PC-3 (cell line): ENCODE results near the gene GHRHR. TPM values are rescaled to one million over a fixed set of nuclear protein-coding genes. Genes with fewer than 3 reads are reported as not detected.

Experiments
- ATAC-seq: fragments of 200-7000 bp; cut with Tn5 transposase; 2 replicates; pipeline ENCODE4 v1.9.1; 2020; ENCODE audit warnings: mild to moderate bottlenecking, moderate library complexity
- BruUV-seq: library from RNA; stranded (reverse); fragments of 400-500 nt; replicated peaks from 2 replicates; lab custom pipeline; 2021; lab: Mats Ljungman, UMichigan
- CTCF ChIA-PET: fragments of 300-600 bp; sonication (Branson Sonifier 250); formaldehyde crosslinking; loops from one replicate; lab custom pipeline; 2022; ENCODE audit warnings: antibody characterized with exemption; lab: Charles Lee
- POLR2A ChIA-PET: fragments of 300-600 bp; sonication (Branson Sonifier 250); formaldehyde crosslinking; loops from one replicate; lab custom pipeline; 2022; ENCODE audit warnings: antibody characterized with exemption; ENCODE audit not compliant: unreplicated experiment; lab: Charles Lee
- DNase-seq: peaks from one replicate; pipeline ENCODE4 v3.0.0-alpha.2; 2015
- H2AFZ ChIP-seq: fragments of 300-600 bp; sonication (generic); 2 replicates; pipeline ENCODE4 v1.6.0; 2016; ENCODE audit warnings: antibody characterized with exemption, low read length
- H3F3A ChIP-seq: fragments of 300-600 bp; sonication (generic); one replicate; pipeline ENCODE4 v1.6.0; 2017; ENCODE audit warnings: antibody characterized with exemption, low read length, control low read depth, mild to moderate bottlenecking; ENCODE audit not compliant: unreplicated experiment
- H3K27ac ChIP-seq: fragments of 300-600 bp; sonication (generic); 2 replicates; pipeline ENCODE4 v1.5.1; 2016; ENCODE audit warnings: mild to moderate bottlenecking, low read length
- H3K27me3 ChIP-seq: fragments of 300-600 bp; sonication (generic); 2 replicates; pipeline ENCODE4 v1.6.1; 2016; ENCODE audit warnings: low read length, mixed read lengths
- H3K36me3 ChIP-seq: fragments of 300-600 bp; sonication (generic); 2 replicates; pipeline ENCODE4 v1.6.1; 2016; ENCODE audit warnings: low read depth, mixed run types, low read length, mixed read lengths
- H3K4me1 ChIP-seq: fragments of 300-600 bp; sonication (generic); 2 replicates; pipeline ENCODE4 v1.5.1; 2016; ENCODE audit warnings: low read length; ENCODE audit not compliant: insufficient read depth
- H3K4me2 ChIP-seq: fragments of 300-600 bp; sonication (generic); 2 replicates; pipeline ENCODE4 v1.6.0; 2016; ENCODE audit warnings: low read length
- H3K4me3 ChIP-seq: fragments of 300-600 bp; sonication (generic); 2 replicates; pipeline ENCODE4 v1.5.1; 2016; ENCODE audit warnings: mild to moderate bottlenecking, low read length, mixed read lengths
- H3K79me2 ChIP-seq: fragments of 300-600 bp; sonication (generic); 2 replicates; pipeline ENCODE4 v1.6.1; 2017; ENCODE audit warnings: low read length, mixed read lengths
- H3K9ac ChIP-seq: fragments of 300-600 bp; sonication (generic); 2 replicates; pipeline ENCODE4 v1.6.0; 2016; ENCODE audit warnings: mild to moderate bottlenecking, low read length
- H3K9me2 ChIP-seq: fragments of 300-600 bp; sonication (generic); replicated peaks from 2 replicates; pipeline ENCODE4 v1.6.1; 2016; ENCODE audit warnings: mixed run types, low read length, mixed read lengths
- H3K9me3 ChIP-seq: fragments of 300-600 bp; sonication (generic); 2 replicates; pipeline ENCODE4 v1.6.1; 2016; ENCODE audit warnings: low read length, mixed read lengths
- H4K20me1 ChIP-seq: fragments of 300-600 bp; sonication (generic); 2 replicates; pipeline ENCODE4 v1.6.1; 2016; ENCODE audit warnings: low read length, mixed read lengths
- CTCF ChIP-seq: fragments of 300-600 bp; sonication (generic); conservative IDR thresholded peaks from 2 replicates; pipeline ENCODE4 v1.5.1; 2017; ENCODE audit warnings: antibody characterized with exemption, low read depth, mild to moderate bottlenecking, low read length
- EZH2 ChIP-seq: fragments of 300-600 bp; sonication (generic); IDR thresholded peaks from one replicate; pipeline ENCODE4 v1.6.1; 2017; ENCODE audit warnings: antibody characterized with exemption, mild to moderate bottlenecking, low read length; ENCODE audit not compliant: unreplicated experiment
- EZH2phosphoT487 ChIP-seq: fragments of 300-600 bp; sonication (generic); IDR thresholded peaks from 2 replicates; pipeline ENCODE4 v1.6.1; 2018; ENCODE audit warnings: mild to moderate bottlenecking, antibody characterized with exemption, low read length, borderline replicate concordance
- intact Hi-C: fragments of 100-400 bp; cut with micrococcal nuclease; formaldehyde crosslinking; loops from 2 replicates; pipeline ENCODE4 v1.9.0; 2023
- total RNA-seq: library from RNA; depleted of rRNA; stranded (reverse); fragments of >200 nt; gene quantifications from 2 replicates; pipeline ENCODE4 v1.2.3, GENCODE V29; 2014

GHRHR gene
- total RNA-seq, 1 experiment from 2014 or later: not detected

GRCh38 chr7:30976381-30976780 lies 12.6 kb downstream of the GHRHR start:
- POLR2A ChIA-PET: no interaction called here
- Histone ChIP-seq H3F3A (no peaks in the 10 kb centered on the region), H3K36me3 (no peaks in the 10 kb centered on the region), H3K4me1 (peaks cover 8% of the 10 kb centered on the region; the same call in 1 of the 2 replicates), H3K27me3 (peaks cover 27% of the 10 kb centered on the region), H3K4me2 (no peak overlapping the region), H3K9ac (no peak overlapping the region), H4K20me1 (no peaks in the 10 kb centered on the region), H2AFZ (no peak overlapping the region), H3K9me2 (no peaks in the 10 kb centered on the region), H3K4me3 (no peak overlapping the region), H3K27ac (no peak overlapping the region), H3K9me3 (no peaks in the 10 kb centered on the region), H3K79me2 (no peaks in the 10 kb centered on the region)
- no TSS peak for BruUV-seq
- CTCF ChIA-PET: no interaction called here
- intact Hi-C loops: loop anchor here (5.0 kb wide), 1 partner anchor 229 kb away; no protein-coding TSS in a partner anchor
- no peak for TF ChIP-seq EZH2phosphoT487
- TF ChIP-seq EZH2: no peak
- TF ChIP-seq CTCF: no peak
- ATAC-seq (no peak), DNase-seq (no peak)

GRCh38 chr7:30977222-30977621 lies 13.5 kb downstream of the GHRHR start:
- peaks cover 8% of the 10 kb centered on the region; the same call in 1 of the 2 replicates for H3K4me1 ChIP-seq
- ATAC-seq: no peak
- no peaks in the 10 kb centered on the region for H3K9me2 ChIP-seq
- H3F3A ChIP-seq: no peaks in the 10 kb centered on the region
- intact Hi-C loops: loop anchor here (5.0 kb wide), 1 partner anchor 230 kb away; no protein-coding TSS in a partner anchor
- ChIA-PET CTCF (no interaction called here), POLR2A (no interaction called here)
- H3K27me3 ChIP-seq: peaks cover 27% of the 10 kb centered on the region
- H3K4me2 ChIP-seq: no peak overlapping the region
- H3K9me3 ChIP-seq: no peaks in the 10 kb centered on the region
- no peaks in the 10 kb centered on the region for H3K36me3 ChIP-seq
- H3K9ac ChIP-seq: no peak overlapping the region
- BruUV-seq: no TSS peak
- no peak for DNase-seq
- TF ChIP-seq CTCF (no peak), EZH2phosphoT487 (no peak), EZH2 (no peak)
- no peak overlapping the region for H3K4me3 ChIP-seq
- H3K79me2 ChIP-seq: no peaks in the 10 kb centered on the region
- H3K27ac ChIP-seq: no peak overlapping the region
- H2AFZ ChIP-seq: no peak overlapping the region
- no peaks in the 10 kb centered on the region for H4K20me1 ChIP-seq

GRCh38 chr7:30977896-30978564 lies 14.3 kb downstream of the GHRHR start:
- H3K9ac ChIP-seq: no peak overlapping the region
- BruUV-seq: no TSS peak
- no peak overlapping the region for H3K4me3 ChIP-seq
- peak; percentile 74 for DNase-seq
- H4K20me1 ChIP-seq: no peaks in the 10 kb centered on the region
- H3K4me2 ChIP-seq: no peak overlapping the region
- no peaks in the 10 kb centered on the region for H3F3A ChIP-seq
- no peaks in the 10 kb centered on the region for H3K79me2 ChIP-seq
- ATAC-seq: peak; percentile 87
- H3K36me3 ChIP-seq: no peaks in the 10 kb centered on the region
- no peak for TF ChIP-seq EZH2
- peak; percentile 79 for TF ChIP-seq CTCF
- no peak for TF ChIP-seq EZH2phosphoT487
- H3K27me3 ChIP-seq: peaks cover 27% of the 10 kb centered on the region
- H2AFZ ChIP-seq: no peak overlapping the region
- H3K9me3 ChIP-seq: no peaks in the 10 kb centered on the region
- ChIA-PET CTCF (interaction anchor here (1.1 kb wide), 1 partner anchor 145 kb away, joined by 4 read pairs; no protein-coding TSS in a partner anchor), POLR2A (no interaction called here)
- H3K27ac ChIP-seq: no peak overlapping the region
- no peaks in the 10 kb centered on the region for H3K9me2 ChIP-seq
- H3K4me1 ChIP-seq: peaks cover 8% of the 10 kb centered on the region; the same call in 1 of the 2 replicates
- intact Hi-C loops: loop anchor here (1.0 to 5.0 kb wide), 3 partner anchors 39 to 231 kb away; no protein-coding TSS in a partner anchor
